B cell (primary cell): Measurements from ENCODE around the gene CACNA2D2. TPM values are rescaled to one million over a fixed set of nuclear protein-coding genes. Genes with fewer than 3 reads are reported as not detected.

Experiments used
- ATAC-seq: fragments of 200-7000 bp; cut with Tn5 transposase; one replicate; pipeline ENCODE4 v1.10.0; 2021; ENCODE audit warnings: low read depth, mild to moderate bottlenecking, moderate number of reproducible peaks, moderate library complexity
- CTCF ChIA-PET: fragments of 350-600 bp; sonication (Branson Sonifier 250); formaldehyde crosslinking; loops from one replicate; lab custom pipeline; 2021; ENCODE audit warnings: antibody characterized with exemption, inconsistent platforms; lab: Charles Lee
- POLR2A ChIA-PET: fragments of 350-600 bp; sonication (Branson Sonifier 250); formaldehyde crosslinking; loops from one replicate; lab custom pipeline; 2021; ENCODE audit warnings: antibody characterized with exemption; lab: Charles Lee
- DNase-seq: peaks from one replicate; pipeline ENCODE4 v3.0.0; 2013
- H2AFZ ChIP-seq: 2 replicates; pipeline ENCODE4 v1.6.1; 2012; ENCODE audit warnings: mild to moderate bottlenecking, low read depth, low read length; ENCODE audit not compliant: insufficient read depth, poor library complexity, severe bottlenecking
- H3K27ac ChIP-seq, 2 donors: 1 replicate in 1 of 2; 2 replicates in 1 of 2; pipeline ENCODE4 v1.5.1; 2012 to 2013; ENCODE audit warnings: low read length in 2 of 2, mild to moderate bottlenecking in 2 of 2, moderate library complexity in 1 of 2
- H3K27me3 ChIP-seq, 4 experiments: fragments of 200-600 bp in 1 of 4; sonication (generic) in 1 of 4; replicated peaks in 1 of 4; 1 replicate in 2 of 4; 2 replicates in 2 of 4; pipeline versions ENCODE4 v1.6.1 to v1.7.0; 2013 to 2016; ENCODE audit warnings: low read length in 3 of 4, mild to moderate bottlenecking in 2 of 4, mixed read lengths in 1 of 4, moderate library complexity in 1 of 4; ENCODE audit not compliant: insufficient read depth in 4 of 4, control insufficient read depth in 3 of 4; ENCODE audit errors: control extremely low read depth in 1 of 4
- H3K36me3 ChIP-seq, 2 experiments: replicated peaks in 1 of 2; 1 replicate in 1 of 2; 2 replicates in 1 of 2; pipeline versions ENCODE4 v1.6.1 to v1.7.1; 2013; ENCODE audit warnings: low read length in 1 of 2; ENCODE audit not compliant: insufficient read depth in 2 of 2, control insufficient read depth in 1 of 2; ENCODE audit errors: control extremely low read depth in 1 of 2, extremely low read depth in 1 of 2
- H3K4me1 ChIP-seq, 2 donors: fragments of 200-600 bp in 1 of 2; sonication (generic) in 1 of 2; 1 replicate in 1 of 2; 2 replicates in 1 of 2; pipeline versions ENCODE4 v1.5.1 to v1.6.1; 2013 to 2017; ENCODE audit warnings: low read length in 2 of 2; ENCODE audit not compliant: control insufficient read depth in 2 of 2, insufficient read depth in 2 of 2
- H3K4me2 ChIP-seq: replicated peaks from 2 replicates; pipeline ENCODE3; 2012; ENCODE audit warnings: mild to moderate bottlenecking, low read depth, low read length; ENCODE audit not compliant: poor library complexity, severe bottlenecking
- H3K4me3 ChIP-seq, 5 experiments: fragments of 200-600 bp in 1 of 5; sonication (generic) in 1 of 5; 1 replicate in 3 of 5; 2 replicates in 2 of 5; pipeline versions ENCODE4 v1.5.1 to v1.7.0; 2011 to 2016; ENCODE audit warnings: low read length in 4 of 5, mild to moderate bottlenecking in 4 of 5, low read depth in 2 of 5, control low read depth in 1 of 5, moderate library complexity in 1 of 5; ENCODE audit not compliant: insufficient read depth in 1 of 5; ENCODE audit errors: control extremely low read depth in 1 of 5, extremely low read depth in 1 of 5
- H3K79me2 ChIP-seq: fragments of 200-600 bp; sonication (generic); one replicate; pipeline ENCODE4 v1.6.0; 2016; ENCODE audit warnings: low read length; ENCODE audit not compliant: control insufficient read depth, insufficient read depth
- H3K9ac ChIP-seq: fragments of 200-600 bp; sonication (generic); 2 replicates; pipeline ENCODE4 v1.6.1; 2017; ENCODE audit warnings: mild to moderate bottlenecking, low read length, moderate library complexity
- H3K9me3 ChIP-seq, 3 donors: one replicate each; pipeline versions ENCODE4 v1.6.1 to v1.7.1; 2013; ENCODE audit warnings: low read length in 2 of 3; ENCODE audit not compliant: control insufficient read depth in 2 of 3, insufficient read depth in 1 of 3; ENCODE audit errors: control extremely low read depth in 1 of 3
- H4K20me1 ChIP-seq: 2 replicates; pipeline ENCODE4 v1.6.0; 2012; ENCODE audit warnings: mild to moderate bottlenecking, low read length; ENCODE audit not compliant: insufficient read depth, control insufficient read depth, poor library complexity, severe bottlenecking
- H3K27ac Mint-ChIP-seq: one replicate; pipeline ENCODE4 v1.8.0; 2021; ENCODE audit warnings: mixed read lengths
- H3K27me3 Mint-ChIP-seq: one replicate; pipeline ENCODE4 v1.8.0; 2021; ENCODE audit warnings: mixed read lengths
- H3K4me1 Mint-ChIP-seq: one replicate; pipeline ENCODE4 v1.8.0; 2021; ENCODE audit warnings: mixed read lengths
- H3K4me3 Mint-ChIP-seq: one replicate; pipeline ENCODE4 v1.8.0; 2021; ENCODE audit warnings: mixed read lengths
- H3K9me3 Mint-ChIP-seq: one replicate; pipeline ENCODE4 v1.8.0; 2022; ENCODE audit warnings: mixed read lengths; ENCODE audit not compliant: insufficient read depth
- EZH2 ChIP-seq: IDR thresholded peaks from 2 replicates; pipeline ENCODE4 v1.6.1; 2012; ENCODE audit warnings: borderline replicate concordance, low read depth, mild to moderate bottlenecking, moderate library complexity, low read length; ENCODE audit not compliant: insufficient read depth, poor library complexity, severe bottlenecking
- whole genome bisulfite sequencing: methylation state at CpG from one replicate; pipeline ENCODE4 v1.1.5; 2013; ENCODE audit warnings: missing lambda C conversion rate; ENCODE audit not compliant: insufficient coverage; 5-methylcytosine and 5-hydroxymethylcytosine counted together
- intact Hi-C: fragments of 100-400 bp; cut with micrococcal nuclease; formaldehyde crosslinking; loops from one replicate; pipeline ENCODE4 v1.10.0; 2022
- polyA plus RNA-seq: library from polyadenylated mRNA; depleted of rRNA; stranded (reverse); fragments of >200 nt; gene quantifications from 2 replicates; pipeline ENCODE4 v1.2.3, GENCODE V29; 2012
- total RNA-seq, 2 donors: library from RNA; stranded (reverse); fragments of 120-200 nt in 1 of 2; gene quantifications; 1 replicate in 1 of 2; 2 replicates in 1 of 2; pipeline versions ENCODE4 v1.2.3 to v1.2.4, GENCODE V29; 2013 to 2022
- TF ChIP-seq, protein P1 (sequence below): fragments of 200-600 bp; IDR thresholded peaks from one replicate; pipeline ENCODE4 v1.8.0; 2022; ENCODE audit warnings: antibody characterized with exemption, mild to moderate bottlenecking

Gene CACNA2D2
- total and polyA plus RNA-seq, 2 donors (not counting 1 experiment from before 2014, with no cell fraction given): 0.69 to 1.2 TPM

DNA sequence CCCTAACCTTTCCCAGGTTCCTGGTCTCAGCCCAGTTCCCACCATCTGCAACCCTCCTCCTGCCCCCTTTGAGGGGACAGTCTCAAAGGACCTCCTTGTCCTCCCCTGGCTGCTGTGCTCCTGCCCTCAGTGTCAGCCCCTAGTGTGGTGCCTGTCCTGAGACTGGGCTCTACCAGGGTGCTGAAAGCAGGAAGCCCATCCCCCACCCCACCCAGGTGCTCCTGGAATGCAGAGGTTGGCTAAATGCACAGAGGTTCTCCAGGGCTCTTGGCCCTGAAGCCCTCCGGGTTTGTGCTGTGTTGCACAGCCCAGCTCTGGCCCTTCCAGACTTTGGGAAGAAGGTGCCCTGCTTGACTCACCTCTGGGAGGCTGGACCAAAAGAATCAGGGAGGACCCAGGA lies 42.3 kb upstream of the CACNA2D2 start:
- no peaks in the 10 kb centered on the region for H3K79me2 ChIP-seq
- no peak overlapping the region for H3K4me3 ChIP-seq
- ATAC-seq (no peak), DNase-seq (no peak)
- H4K20me1 ChIP-seq: no peaks in the 10 kb centered on the region
- peaks cover 0 to 10% (median 0%) of the 10 kb centered on the region in 4 experiments for H3K27me3 ChIP-seq
- no peak overlapping the region for H3K27ac Mint-ChIP-seq
- no peaks in the 10 kb centered on the region for H3K36me3 ChIP-seq
- no peak overlapping the region for H2AFZ ChIP-seq
- no peak overlapping the region for H3K4me3 Mint-ChIP-seq
- no peaks in the 10 kb centered on the region for H3K9me3 Mint-ChIP-seq
- no peaks in the 10 kb centered on the region for H3K9me3 ChIP-seq
- no peak overlapping the region for H3K9ac ChIP-seq
- H3K4me1 Mint-ChIP-seq: no peaks in the 10 kb centered on the region
- H3K4me1 ChIP-seq: no peaks in the 10 kb centered on the region
- CTCF ChIA-PET: interaction anchor here (0.7 kb wide), 1 partner anchor 11 kb away, joined by 3 read pairs; no protein-coding TSS in a partner anchor
- no peak overlapping the region for H3K27ac ChIP-seq
- TF ChIP-seq, protein P1, sequence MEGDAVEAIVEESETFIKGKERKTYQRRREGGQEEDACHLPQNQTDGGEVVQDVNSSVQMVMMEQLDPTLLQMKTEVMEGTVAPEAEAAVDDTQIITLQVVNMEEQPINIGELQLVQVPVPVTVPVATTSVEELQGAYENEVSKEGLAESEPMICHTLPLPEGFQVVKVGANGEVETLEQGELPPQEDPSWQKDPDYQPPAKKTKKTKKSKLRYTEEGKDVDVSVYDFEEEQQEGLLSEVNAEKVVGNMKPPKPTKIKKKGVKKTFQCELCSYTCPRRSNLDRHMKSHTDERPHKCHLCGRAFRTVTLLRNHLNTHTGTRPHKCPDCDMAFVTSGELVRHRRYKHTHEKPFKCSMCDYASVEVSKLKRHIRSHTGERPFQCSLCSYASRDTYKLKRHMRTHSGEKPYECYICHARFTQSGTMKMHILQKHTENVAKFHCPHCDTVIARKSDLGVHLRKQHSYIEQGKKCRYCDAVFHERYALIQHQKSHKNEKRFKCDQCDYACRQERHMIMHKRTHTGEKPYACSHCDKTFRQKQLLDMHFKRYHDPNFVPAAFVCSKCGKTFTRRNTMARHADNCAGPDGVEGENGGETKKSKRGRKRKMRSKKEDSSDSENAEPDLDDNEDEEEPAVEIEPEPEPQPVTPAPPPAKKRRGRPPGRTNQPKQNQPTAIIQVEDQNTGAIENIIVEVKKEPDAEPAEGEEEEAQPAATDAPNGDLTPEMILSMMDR: no peak
- no peak for TF ChIP-seq EZH2
- intact Hi-C loops: no loop called here
- H3K4me2 ChIP-seq: no peak overlapping the region
- POLR2A ChIA-PET: no interaction called here
- 93% methylated on average over 1 of the region's 1 CpG for WGBS
- H3K27me3 Mint-ChIP-seq: peaks cover 5% of the 10 kb centered on the region

DNA sequence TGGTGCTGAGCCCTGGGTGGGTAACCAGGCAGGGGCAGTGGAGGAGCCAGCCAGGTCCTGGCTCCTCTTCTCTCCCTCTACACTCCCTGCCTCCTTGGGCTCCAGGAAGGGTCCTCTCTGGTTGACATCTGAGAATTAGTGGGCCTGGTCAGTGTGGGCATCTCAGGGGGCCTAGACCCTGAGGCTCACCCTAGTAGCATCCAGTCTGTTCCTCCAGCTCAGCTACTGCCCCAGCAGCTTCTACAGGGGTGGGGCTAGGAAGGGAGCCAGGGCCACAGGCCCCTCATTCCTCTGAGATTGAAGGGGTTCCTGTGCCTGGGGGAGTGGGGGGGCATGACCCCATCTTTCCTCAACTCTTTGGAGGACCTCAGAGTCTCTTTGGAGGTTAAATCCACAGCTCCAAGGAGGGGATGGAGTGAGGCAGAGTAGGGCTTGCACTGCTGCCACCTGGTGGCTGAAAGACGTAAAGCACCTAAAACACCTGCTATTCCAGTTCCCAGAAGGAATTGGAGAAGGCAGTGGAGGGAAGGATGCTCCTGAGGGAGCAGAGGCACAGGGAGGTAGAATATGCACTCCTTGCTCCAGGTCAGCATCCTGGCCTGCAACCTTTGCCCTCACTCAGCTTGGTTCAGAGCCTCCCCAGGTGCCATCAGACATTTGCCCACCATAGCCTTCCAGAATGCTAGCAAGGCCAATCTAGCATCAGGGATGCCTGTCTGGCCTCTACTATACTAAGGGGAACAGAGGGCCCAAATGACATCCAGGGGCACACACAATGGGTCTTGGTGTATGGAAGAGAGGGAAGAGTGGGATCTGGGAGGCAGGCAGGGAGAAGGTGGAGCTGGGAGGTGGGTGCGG lies 39.0 kb upstream of the CACNA2D2 start:
- ChIA-PET POLR2A (interaction anchor here (0.7 to 0.8 kb wide), 3 partner anchors 24 to 194 kb away, joined by 3 to 7 read pairs (median 4); no protein-coding TSS in a partner anchor), CTCF (interaction anchor here (0.6 to 5.8 kb wide), 48 partner anchors 9 to 645 kb away, joined by 3 to 104 read pairs (median 4); partner anchors contain the start of genes CACNA2D2, CISH, CYB561D2 and HYAL2)
- Histone ChIP-seq H3K27ac (no peak overlapping the region), H3K79me2 (no peaks in the 10 kb centered on the region), H4K20me1 (no peaks in the 10 kb centered on the region), H3K4me1 (no peaks in the 10 kb centered on the region), H2AFZ (no peak overlapping the region), H3K36me3 (no peaks in the 10 kb centered on the region), H3K27me3 (peaks cover 0 to 16% (median 0%) of the 10 kb centered on the region in 4 experiments), H3K9ac (no peak overlapping the region), H3K9me3 (peaks cover 0 to 4% (median 0%) of the 10 kb centered on the region in 3 donors), H3K4me2 (no peak overlapping the region), H3K4me3 (no peak overlapping the region)
- ATAC-seq (peak; percentile 71), DNase-seq (peak; percentile 73)
- no CpG with 5 or more reads among the region's 2 CpGs for WGBS
- Mint-ChIP-seq H3K27ac (no peak overlapping the region), H3K27me3 (peaks cover 18% of the 10 kb centered on the region), H3K9me3 (no peaks in the 10 kb centered on the region), H3K4me1 (no peaks in the 10 kb centered on the region), H3K4me3 (no peak overlapping the region)
- TF ChIP-seq, protein P1: peak; percentile 97
- TF ChIP-seq EZH2: no peak
- intact Hi-C loops: no loop called here
